Left ventricle myocardium inferior (tissue), 1 donor: ENCODE measurements around the gene AUTS2. TPM values are rescaled to one million over a fixed set of nuclear protein-coding genes. Genes with fewer than 3 reads are reported as not detected.

Experiments used
- DNase-seq: peaks from one replicate; pipeline ENCODE4 v3.0.0-alpha.2; 2020
- H3K27ac ChIP-seq: fragments of 200-600 bp; replicated peaks from 2 replicates; pipeline ENCODE4 v1.8.0; 2021
- H3K27me3 ChIP-seq: fragments of 200-600 bp; 2 replicates; pipeline ENCODE4 v1.8.0; 2021; ENCODE audit warnings: low read depth
- H3K36me3 ChIP-seq: fragments of 200-600 bp; 2 replicates; pipeline ENCODE4 v1.8.0; 2021
- H3K4me1 ChIP-seq: fragments of 200-600 bp; 2 replicates; pipeline ENCODE4 v1.8.0; 2021
- H3K4me3 ChIP-seq: fragments of 200-600 bp; 2 replicates; pipeline ENCODE4 v1.8.0; 2021; ENCODE audit warnings: mild to moderate bottlenecking, moderate library complexity
- H3K9me3 ChIP-seq: fragments of 200-600 bp; replicated peaks from 2 replicates; pipeline ENCODE4 v1.8.0; 2021
- CTCF ChIP-seq: fragments of 200-600 bp; IDR thresholded peaks from 2 replicates; pipeline ENCODE4 v1.8.0; 2021; ENCODE audit warnings: antibody characterized with exemption, mild to moderate bottlenecking, borderline replicate concordance
- intact Hi-C: fragments of 100-400 bp; cut with micrococcal nuclease; formaldehyde crosslinking; loops from one replicate; pipeline ENCODE4 v1.11.0; 2022
- total RNA-seq: library from RNA; stranded (reverse); fragmentation: NEBNext Ultra II Directional; extraction: Animal tissue kit (Norgen Biotek cat#: 25700); gene quantifications from one replicate; pipeline ENCODE4 v1.2.1, GENCODE V29; 2021
- donor health status: DM: no; HTN: yes; CAD: no; lungs with severe emphysema.

AUTS2 gene
- total RNA-seq, 1 donor from 2014 or later: 10.5 TPM

GRCh38 chr7:69981646-69982045 is 383.4 kb downstream of the AUTS2 start:
- Histone ChIP-seq H3K36me3 (no peaks in the 10 kb centered on the region), H3K27ac (no peak overlapping the region), H3K4me1 (peaks cover 15% of the 10 kb centered on the region), H3K4me3 (no peak overlapping the region), H3K27me3 (no peaks in the 10 kb centered on the region), H3K9me3 (peaks cover 7% of the 10 kb centered on the region)
- intact Hi-C loops: no loop called here
- DNase-seq: no peak
- no peak for TF ChIP-seq CTCF

DNA sequence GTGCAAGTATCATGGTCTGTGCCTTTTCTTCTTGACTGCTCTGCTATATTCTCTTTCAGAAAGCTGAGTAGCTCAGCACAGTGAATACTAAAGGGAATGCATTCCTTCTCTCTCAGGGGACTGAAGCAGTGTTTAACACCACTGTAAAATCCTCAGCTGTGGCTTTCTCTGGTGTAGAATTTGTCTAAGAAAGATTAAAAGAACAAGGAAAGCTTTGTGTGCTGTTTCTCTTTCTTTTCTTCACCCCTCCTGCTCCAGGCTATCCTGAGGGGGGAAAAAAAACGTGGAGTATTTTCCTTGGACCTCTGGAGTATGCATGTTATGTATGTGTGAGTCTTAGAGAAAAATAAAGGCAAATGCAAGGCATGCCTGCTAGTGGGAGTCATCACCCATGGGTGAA is 383.9 kb downstream of the AUTS2 start:
- intact Hi-C loops: no loop called here
- no peak for TF ChIP-seq CTCF
- Histone ChIP-seq H3K4me1 (peaks cover 15% of the 10 kb centered on the region), H3K27ac (no peak overlapping the region), H3K36me3 (no peaks in the 10 kb centered on the region), H3K9me3 (peaks cover 2% of the 10 kb centered on the region), H3K27me3 (no peaks in the 10 kb centered on the region), H3K4me3 (no peak overlapping the region)
- no peak for DNase-seq

DNA sequence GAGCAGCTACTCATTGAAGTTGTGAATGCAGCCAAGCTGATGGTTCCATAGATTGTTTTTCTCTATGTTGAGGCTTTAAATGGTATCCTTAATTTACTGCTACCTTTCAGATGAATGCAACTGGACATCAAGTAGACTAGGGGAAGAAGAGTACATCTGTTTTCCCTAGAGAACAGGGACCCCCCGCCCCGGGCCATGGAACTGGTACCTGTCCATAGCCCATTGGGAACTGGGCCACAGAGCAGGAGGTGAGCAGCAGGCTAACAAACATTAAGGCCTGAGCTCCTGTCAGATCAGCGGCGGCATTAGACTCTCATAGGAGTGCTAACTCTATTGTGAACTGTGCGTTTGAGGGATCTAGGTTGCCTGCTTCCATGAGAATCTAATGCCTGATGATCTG is 391.3 kb downstream of the AUTS2 start:
- no peak for DNase-seq
- Histone ChIP-seq H3K27me3 (no peaks in the 10 kb centered on the region), H3K4me1 (peaks cover 4% of the 10 kb centered on the region), H3K9me3 (no peaks in the 10 kb centered on the region), H3K36me3 (no peaks in the 10 kb centered on the region), H3K27ac (no peak overlapping the region), H3K4me3 (no peak overlapping the region)
- TF ChIP-seq CTCF: no peak
- intact Hi-C loops: no loop called here

- no peak overlapping the region for H3K27ac ChIP-seq
- peaks cover 20% of the 10 kb centered on the region for H3K4me1 ChIP-seq
- intact Hi-C loops: no loop called here
These were observed 394.7 kb downstream of the AUTS2 start for GRCh38 chr7:69992938-69993337.

DNA sequence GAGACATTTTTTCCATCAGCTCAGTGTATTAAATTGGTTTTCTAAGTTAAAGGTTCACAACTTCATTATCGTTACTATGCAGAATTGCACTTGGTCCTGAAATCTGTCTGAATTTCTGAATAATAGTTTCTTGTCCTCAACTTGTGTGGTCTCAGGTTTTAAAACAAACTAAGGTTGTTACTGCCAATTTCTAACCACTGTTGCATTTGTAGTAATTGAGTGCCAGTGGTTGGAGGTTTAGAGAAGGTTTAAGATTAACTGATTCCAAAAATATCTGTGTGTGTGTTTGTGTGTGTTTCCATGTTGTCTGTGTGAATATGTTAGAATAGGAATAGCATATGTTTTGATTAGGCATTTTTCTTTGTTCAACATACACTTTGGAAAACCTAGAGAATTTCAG is 395.9 kb downstream of the AUTS2 start:
- H3K27ac ChIP-seq: no peak overlapping the region
- no peak for TF ChIP-seq CTCF
- H3K9me3 ChIP-seq: no peaks in the 10 kb centered on the region
- no peak for DNase-seq
- peaks cover 20% of the 10 kb centered on the region for H3K4me1 ChIP-seq
- no peaks in the 10 kb centered on the region for H3K27me3 ChIP-seq
- H3K4me3 ChIP-seq: no peak overlapping the region
- intact Hi-C loops: no loop called here
- no peaks in the 10 kb centered on the region for H3K36me3 ChIP-seq

More at GRCh38 chr7:69992938-69993337, 394.7 kb downstream of the AUTS2 start:
- no peaks in the 10 kb centered on the region for H3K27me3 ChIP-seq
- DNase-seq: no peak
- TF ChIP-seq CTCF: no peak
- H3K36me3 ChIP-seq: no peaks in the 10 kb centered on the region
- no peak overlapping the region for H3K4me3 ChIP-seq
- no peaks in the 10 kb centered on the region for H3K9me3 ChIP-seq
